HCT116 (cell line): ENCODE results near the gene KLK11. TPM values are rescaled to one million over a fixed set of nuclear protein-coding genes. Genes with fewer than 3 reads are reported as not detected.

Experiments
- ATAC-seq: fragments of 200-7000 bp; cut with Tn5 transposase; 2 replicates; pipeline ENCODE4 v1.9.1; 2020; ENCODE audit warnings: mild to moderate bottlenecking, moderate library complexity
- Bru-seq: library from RNA; stranded (reverse); fragments of 400-500 nt; gene quantifications from one replicate; lab custom pipeline; 2021; lab: Mats Ljungman, UMichigan
- BruChase-seq, 2 experiments: library from RNA; stranded (reverse); fragments of 400-500 nt; gene quantifications; one replicate each; lab custom pipeline; 2021; lab: Mats Ljungman, UMichigan
- BruUV-seq: library from RNA; stranded (reverse); fragments of 400-500 nt; replicated peaks from 2 replicates; lab custom pipeline; 2021; lab: Mats Ljungman, UMichigan
- CTCF ChIA-PET: fragments of 300-600 bp; sonication (Branson Sonifier 250); formaldehyde crosslinking; loops from one replicate; lab custom pipeline; 2021; ENCODE audit warnings: antibody characterized with exemption; lab: Charles Lee
- POLR2A ChIA-PET: fragments of 300-600, 350-600 bp; sonication (Branson Sonifier 250); formaldehyde crosslinking; loops from one replicate; lab custom pipeline; 2021; ENCODE audit warnings: antibody characterized with exemption; lab: Charles Lee
- RAD21 ChIA-PET, 2 experiments: fragments of 300-600 bp; sonication (Branson Sonifier 250); formaldehyde crosslinking; loops; one replicate each; lab custom pipeline; 2023; ENCODE audit warnings: low total read pairs in 2 of 2; ENCODE audit not compliant: uncharacterized antibody in 2 of 2, unreplicated experiment in 2 of 2, low non-redundant PET in 1 of 2; lab: Charles Lee
- DNase-seq: peaks from one replicate; pipeline ENCODE4 v3.0.0-alpha.2; 2010; ENCODE audit warnings: low read depth, low spot score
- H2AFZ ChIP-seq: fragments of 200-600 bp; shearing (Covaris generic), sonication (generic); 2 replicates; pipeline ENCODE4 v1.6.1; 2017; ENCODE audit warnings: low read depth, mixed run types, mixed read lengths, antibody characterized with exemption, low read length; ENCODE audit not compliant: poor library complexity, severe bottlenecking
- H3K27ac ChIP-seq: 2 replicates; pipeline ENCODE4 v1.5.1; 2012; ENCODE audit warnings: low read depth, low read length
- H3K27me3 ChIP-seq: fragments of 200-600 bp; sonication (generic); 2 replicates; pipeline ENCODE4 v1.6.1; 2016; ENCODE audit warnings: mixed run types, low read length, mixed read lengths; ENCODE audit not compliant: insufficient read depth
- H3K36me3 ChIP-seq, 2 experiments: fragments of 200-500 bp in 1 of 2; fragments of 200-600 bp in 1 of 2; sonication (Bioruptor generic) in 1 of 2; sonication (generic) in 1 of 2; 2 replicates each; pipeline versions ENCODE4 v1.5.1 to v1.6.1; 2014 to 2016; ENCODE audit warnings: low read length in 2 of 2, inconsistent platforms in 1 of 2, mixed read lengths in 1 of 2, mixed run types in 1 of 2; ENCODE audit not compliant: insufficient read depth in 2 of 2, control insufficient read depth in 1 of 2
- H3K4me1 ChIP-seq, 2 experiments: fragments of 200-600 bp in 1 of 2; sonication (generic) in 1 of 2; 2 replicates each; pipeline versions ENCODE4 v1.5.1 to v1.6.1; 2012 to 2017; ENCODE audit warnings: low read length in 2 of 2, inconsistent platforms in 1 of 2, mild to moderate bottlenecking in 1 of 2, mixed read lengths in 1 of 2, mixed run types in 1 of 2, moderate library complexity in 1 of 2; ENCODE audit not compliant: insufficient read depth in 2 of 2, control insufficient read depth in 1 of 2
- H3K4me2 ChIP-seq: fragments of 200-600 bp; sonication (generic); 2 replicates; pipeline ENCODE4 v1.6.1; 2017; ENCODE audit warnings: mixed run types, low read length, mixed read lengths
- H3K4me3 ChIP-seq, 2 experiments: fragments of 200-600 bp in 1 of 2; sonication (generic) in 1 of 2; replicated peaks in 1 of 2; 2 replicates each; pipeline ENCODE4 v1.5.1; 2011 to 2016; ENCODE audit warnings: low read length in 2 of 2, control low read depth in 1 of 2, low read depth in 1 of 2, mild to moderate bottlenecking in 1 of 2, mixed read lengths in 1 of 2, mixed run types in 1 of 2
- H3K79me2 ChIP-seq: fragments of 200-600 bp; sonication (generic); 2 replicates; pipeline ENCODE4 v1.6.1; 2017; ENCODE audit warnings: mild to moderate bottlenecking, mixed run types, low read length, moderate library complexity, mixed read lengths; ENCODE audit not compliant: insufficient read depth
- H3K9ac ChIP-seq: fragments of 200-600 bp; sonication (generic); 2 replicates; pipeline ENCODE4 v1.6.1; 2016; ENCODE audit warnings: low read length, mixed read lengths
- H3K9me2 ChIP-seq: fragments of 200-600 bp; sonication (generic), shearing (Covaris generic); 2 replicates; pipeline ENCODE4 v1.6.1; 2017; ENCODE audit warnings: mixed run types, mild to moderate bottlenecking, moderate library complexity; ENCODE audit not compliant: insufficient read depth
- H3K9me3 ChIP-seq, 2 experiments: fragments of 200-500 bp in 1 of 2; fragments of 200-600 bp in 1 of 2; sonication (Bioruptor generic) in 1 of 2; sonication (generic) in 1 of 2; 2 replicates each; pipeline ENCODE4 v1.6.1; 2014 to 2017; ENCODE audit warnings: low read length in 2 of 2, mixed read lengths in 2 of 2, inconsistent platforms in 1 of 2, low read depth in 1 of 2, mild to moderate bottlenecking in 1 of 2, mixed run types in 1 of 2, moderate library complexity in 1 of 2; ENCODE audit not compliant: control insufficient read depth in 1 of 2, insufficient read depth in 1 of 2
- H4K20me1 ChIP-seq: fragments of 200-600 bp; sonication (generic), shearing (Covaris generic); 2 replicates; pipeline ENCODE4 v1.6.1; 2017; ENCODE audit warnings: mixed run types, mild to moderate bottlenecking, moderate library complexity; ENCODE audit not compliant: insufficient read depth
- CBX3 ChIP-seq: IDR thresholded peaks from 2 replicates; pipeline ENCODE4 v1.6.1; 2012; ENCODE audit warnings: low read depth
- CEBPB ChIP-seq: IDR thresholded peaks from 2 replicates; pipeline ENCODE4 v1.6.1; 2012; ENCODE audit warnings: low read depth
- CTCF ChIP-seq, 3 experiments: fragments of 200-600 bp in 1 of 3; sonication (generic) in 1 of 3; IDR thresholded peaks in 2 of 3; conservative IDR thresholded peaks in 1 of 3; 2 replicates each; pipeline ENCODE4 v1.5.1; 2012 to 2017; ENCODE audit warnings: low read depth in 2 of 3, low read length in 2 of 3, antibody characterized with exemption in 1 of 3, borderline replicate concordance in 1 of 3, control low read depth in 1 of 3, mild to moderate bottlenecking in 1 of 3, mixed read lengths in 1 of 3, mixed run types in 1 of 3, moderate library complexity in 1 of 3; ENCODE audit not compliant: insufficient read depth in 1 of 3
- EGR1 ChIP-seq: IDR thresholded peaks from 2 replicates; pipeline ENCODE4 v1.6.1; 2012; ENCODE audit warnings: low read depth
- EZH2 ChIP-seq: fragments of 200-600 bp; sonication (generic); IDR thresholded peaks from 2 replicates; pipeline ENCODE4 v1.6.1; 2017; ENCODE audit warnings: antibody characterized with exemption, mixed run types
- MAX ChIP-seq: IDR thresholded peaks from 2 replicates; pipeline ENCODE4 v1.6.1; 2012
- POLR2A ChIP-seq: IDR thresholded peaks from 2 replicates; pipeline ENCODE4 v1.7.0; 2011; ENCODE audit warnings: borderline replicate concordance; ENCODE audit not compliant: insufficient read depth, insufficient read length; ENCODE audit errors: extremely low read depth
- RAD21 ChIP-seq: IDR thresholded peaks from 2 replicates; pipeline ENCODE4 v1.6.1; 2012; ENCODE audit warnings: low read depth, mild to moderate bottlenecking
- REST ChIP-seq: IDR thresholded peaks from 2 replicates; pipeline ENCODE4 v1.6.1; 2012; ENCODE audit warnings: low read depth
- SP1 ChIP-seq: IDR thresholded peaks from 2 replicates; pipeline ENCODE4 v1.6.1; 2012; ENCODE audit warnings: low read depth
- SRF ChIP-seq: IDR thresholded peaks from 2 replicates; pipeline ENCODE4 v1.6.1; 2012; ENCODE audit warnings: low read depth
- TCF7L2 ChIP-seq: IDR thresholded peaks from 2 replicates; pipeline ENCODE4 v1.7.0; 2011; ENCODE audit warnings: borderline replicate concordance, inconsistent platforms; ENCODE audit not compliant: insufficient read depth, insufficient read length; ENCODE audit errors: extremely low read depth
- YY1 ChIP-seq: IDR thresholded peaks from 2 replicates; pipeline ENCODE4 v1.6.1; 2011; ENCODE audit warnings: low read length, low read depth, moderate library complexity, mild to moderate bottlenecking; ENCODE audit not compliant: insufficient replicate concordance; ENCODE audit errors: extremely low read depth
- ZFX ChIP-seq: fragments of 450-650 bp; IDR thresholded peaks from 2 replicates; pipeline ENCODE4 v1.6.1; 2017
- ZNF274 ChIP-seq: fragments of 200-500 bp; sonication (Bioruptor generic); IDR thresholded peaks from 2 replicates; pipeline ENCODE4 v1.6.1; 2014; ENCODE audit warnings: mild to moderate bottlenecking, low read depth, low read length, inconsistent platforms
- intact Hi-C: fragments of 100-400 bp; cut with micrococcal nuclease; formaldehyde crosslinking; loops from 2 replicates; pipeline ENCODE4 v1.10.0; 2022
- long read RNA-seq: library from polyadenylated mRNA; unstranded; transcript quantifications from one replicate; pipeline ENCODE4 v2.0.0, GENCODE V29; 2021; ENCODE audit not compliant: unreplicated experiment
- polyA plus RNA-seq: library from polyadenylated mRNA; unstranded; fragments of >200 nt; gene quantifications from 2 replicates; pipeline ENCODE4 v1.2.1, GENCODE V29; 2012; ENCODE audit warnings: missing spikeins
- total RNA-seq: library from RNA; stranded (reverse); gene quantifications from one replicate; pipeline ENCODE4 v1.2.1, GENCODE V29; 2021; ENCODE audit not compliant: unreplicated experiment

KLK11 gene
- total RNA-seq (not detected), Bru-seq, nascent RNA (percentile 10 among the genes with signal in this experiment), BruChase-seq, experiment 1, labeled RNA remaining after a 6-hour chase (percentile 18 among the genes with signal in this experiment), BruChase-seq, experiment 2, labeled RNA remaining after a 2-hour chase (percentile 14 among the genes with signal in this experiment)
- polyA plus RNA-seq = 1.5 and 1.6 TPM in 2 replicates
- long read RNA-seq, partial matches to known transcripts = 0 of 3 reads
- long read RNA-seq, other reads (novel, unspliced or antisense) = 3 of 3 reads

GRCh38 chr19:51026554-51026831 is at the start of gene KLK11:
TSS of gene KLK11 (minus strand) at chr19:51026616. CDS start at chr19:51025631, 985 bp downstream.
- no peaks in the 10 kb centered on the region for H4K20me1 ChIP-seq
- no peaks in the 10 kb centered on the region for H3K27me3 ChIP-seq
- TF ChIP-seq SP1 = no peak
- no peak for TF ChIP-seq ZFX
- no peak for TF ChIP-seq RAD21
- TF ChIP-seq CBX3 = no peak
- TF ChIP-seq SRF = no peak
- no peak for TF ChIP-seq TCF7L2
- TF ChIP-seq CTCF (IDR thresholded peaks at IDR 0.05 in 2 of 3, conservative IDR thresholded peaks at IDR 0.05 in 1 of 3; ENCODE audit: borderline replicate concordance in 1 of 3, insufficient read depth in 1 of 3, low read depth in 2 of 3, low read length in 2 of 3) = no peak
- TF ChIP-seq REST = no peak
- TF ChIP-seq ZNF274 = no peak
- no peak for TF ChIP-seq CEBPB
- TF ChIP-seq EGR1 = no peak
- no peak for TF ChIP-seq YY1
- no peak for TF ChIP-seq MAX
- no peak for TF ChIP-seq EZH2
- TF ChIP-seq POLR2A = no peak
- TF ChIP-seq, all 23 proteins: peak for 0
- H3K9me3 ChIP-seq = no peaks in the 10 kb centered on the region
- ChIA-PET POLR2A (no interaction called here), RAD21 (no interaction called here), CTCF (interaction anchor here (1.5 kb wide), 1 partner anchor 10 kb away, joined by 6 read pairs; no protein-coding TSS in a partner anchor)
- no peak within 1 kb of the TSS for H3K4me3 ChIP-seq
- no peak within 1 kb of the TSS for H2AFZ ChIP-seq
- H3K9ac ChIP-seq = no peak within 1 kb of the TSS
- no peaks in the 10 kb centered on the region for H3K36me3 ChIP-seq
- H3K9me2 ChIP-seq = no peaks in the 10 kb centered on the region
- H3K27ac ChIP-seq = no peak within 1 kb of the TSS
- peaks cover under 1 to 12% of the 10 kb centered on the region in 2 experiments; a peak in 3 of 4 replicates for H3K4me1 ChIP-seq
- peak; percentile 71 for ATAC-seq
- BruUV-seq = no TSS peak
- 0 out of 2 replicates have a peak within 1 kb of the TSS, but pooled peaks have one; percentile 8 for H3K4me2 ChIP-seq
- DNase-seq = no peak
- no peaks in the 10 kb centered on the region for H3K79me2 ChIP-seq
- intact Hi-C loops = no loop called here
